PC-9 (cell line): ENCODE measurements around the gene ROBO2.

ENCODE experiments used
- CTCF ChIP-seq: fragments of 200-600 bp; sonication (generic); conservative IDR thresholded peaks from 2 replicates; pipeline ENCODE4 v1.6.1; 2017; ENCODE audit warnings: mixed run types, antibody characterized with exemption, mild to moderate bottlenecking, moderate library complexity
- EZH2 ChIP-seq: fragments of 200-600 bp; sonication (generic); IDR thresholded peaks from 2 replicates; pipeline ENCODE4 v1.8.0; 2017; ENCODE audit warnings: antibody characterized with exemption, low read depth

GRCh38 chr3:77436908-77437307 lies 397.0 kb downstream of the ROBO2 start:
- TF ChIP-seq CTCF (no peak), EZH2 (no peak)
